Measurements from ENCODE around the gene FAM174C. TPM values are rescaled to one million over a fixed set of nuclear protein-coding genes. Genes with fewer than 3 reads are reported as not detected.

FAM174C gene
- total and polyA plus RNA-seq, 2 of the 8 experiments (the other 6 are each of a cell fraction or from before 2014, with no cell fraction given): 44.5 to 125 TPM

- Histone ChIP-seq H2BK20ac (ENCODE audit: low read length) (no peak overlapping the region), H3K14ac (ENCODE audit: insufficient read length) (no peak overlapping the region), H4K20me1 (replicated peaks in 1 of 2; ENCODE audit: control insufficient read depth in 1 of 2, insufficient read depth in 2 of 2, low read length in 2 of 2) (peaks cover 4 to 5% of the 10 kb centered on the region in 2 experiments), H2BK15ac (ENCODE audit: low read length) (peak overlapping the region; percentile 88), H3K4me3 (ENCODE audit: extremely low read depth in 1 of 4, insufficient read depth in 2 of 4, low read depth in 3 of 4, low read length in 4 of 4) (no peak overlapping the region), H3K9me3 (ENCODE audit: insufficient read depth in 2 of 2, low read depth in 1 of 2, low read length in 1 of 2) (no peaks in the 10 kb centered on the region), H4K8ac (ENCODE audit: extremely low read depth, insufficient read depth, low read length) (no peak overlapping the region), H3K18ac (ENCODE audit: extremely low read depth, low read length) (no peak overlapping the region), H2AFZ (ENCODE audit: low read length) (no peak overlapping the region), H2BK120ac (replicated peaks; ENCODE audit: low read depth, low read length) (no peak overlapping the region), H3K27ac (ENCODE audit: low read depth, low read length) (no peak overlapping the region), H3K23me2 (ENCODE audit: low read depth, low read length) (peaks cover 5% of the 10 kb centered on the region; the same call in 1 of the 2 replicates), H3K56ac (replicated peaks; ENCODE audit: insufficient read length, low read depth, low read length) (no peak overlapping the region), H3K9ac (replicated peaks in 1 of 4; ENCODE audit: extremely low read depth in 1 of 4, low read depth in 3 of 4, low read length in 3 of 4) (no peak overlapping the region), H3K23ac (ENCODE audit: insufficient read length) (no peak overlapping the region), H3K27me3 (replicated peaks in 1 of 4; ENCODE audit: control insufficient read depth in 3 of 4, extremely low read depth in 1 of 4, insufficient read depth in 3 of 4, low read length in 3 of 4) (peaks cover 0 to 19% (median 10%) of the 10 kb centered on the region in 4 experiments; a peak in 5 of 7 replicates), H4K5ac (ENCODE audit: insufficient read length, low read depth, low read length) (no peak overlapping the region), H3K79me2 (ENCODE audit: control insufficient read depth in 1 of 2, insufficient read depth in 2 of 2, low read length in 2 of 2) (no peaks in the 10 kb centered on the region), H3K4ac (replicated peaks; ENCODE audit: insufficient read length, low read depth, low read length) (no peak overlapping the region), H2AK5ac (ENCODE audit: low read depth, low read length) (no peak overlapping the region; the same call in 1 of the 2 replicates), H3K36me3 (ENCODE audit: control insufficient read depth in 2 of 4, insufficient read depth in 4 of 4, low read length in 3 of 4) (no peaks in the 10 kb centered on the region), H3K79me1 (ENCODE audit: low read depth, low read length) (no peaks in the 10 kb centered on the region; the same call in 1 of the 2 replicates), H3K4me1 (replicated peaks in 1 of 4; ENCODE audit: control insufficient read depth in 3 of 4, insufficient read depth in 4 of 4, low read length in 3 of 4) (peaks cover 0 to 19% (median 5%) of the 10 kb centered on the region in 4 experiments; a peak in 5 of 7 replicates), H2BK5ac (ENCODE audit: low read depth, low read length) (peak overlapping the region; percentile 78; the same call in 1 of the 2 replicates), H2BK12ac (ENCODE audit: low read depth, low read length) (no peak overlapping the region), H3K4me2 (ENCODE audit: insufficient read depth in 1 of 2, low read depth in 2 of 2, low read length in 2 of 2) (no peak overlapping the region), H4K91ac (replicated peaks; ENCODE audit: insufficient read length, low read length) (peak overlapping the region; percentile 5)
- no peak for FAIRE-seq
- no peak for DNase-seq (ENCODE audit: low read depth in 1 of 2, low spot score in 2 of 2)
- WGBS, 2 experiments (ENCODE audit: extremely low coverage in 1 of 2, insufficient coverage in 1 of 2, insufficient read length in 1 of 2, insufficient replicate concordance in 2 of 2, low coverage in 1 of 2, low lambda C conversion rate in 2 of 2, missing lambda C conversion rate in 1 of 2): 95% methylated on average over 33 of the region's 41 CpGs; no CpG with 5 or more reads in 1 of the 2 experiments
- TF ChIP-seq RBBP5 (IDR thresholded peaks at IDR 0.05; ENCODE audit: borderline replicate concordance, low read depth, low read length) (no peak), FOSL1 (IDR thresholded peaks at IDR 0.05; ENCODE audit: insufficient read depth, low read depth, low read length) (no peak), GABPA (IDR thresholded peaks at IDR 0.05; ENCODE audit: borderline replicate concordance, insufficient read depth, low read length) (no peak), ATF2 (IDR thresholded peaks at IDR 0.05; ENCODE audit: low read length) (no peak), RXRA (IDR thresholded peaks at IDR 0.05; ENCODE audit: insufficient read depth, low read depth, low read length) (no peak), EGR1 (IDR thresholded peaks at IDR 0.05; ENCODE audit: borderline replicate concordance, low read depth, low read length) (no peak), E2F6 (IDR thresholded peaks at IDR 0.05) (no peak), TEAD4 (IDR thresholded peaks at IDR 0.05; ENCODE audit: low read depth, low read length) (no peak)
- ChIA-PET POLR2A (ENCODE audit: partially characterized antibody) (no interaction called here), CTCF (ENCODE audit: partially characterized antibody) (no interaction called here)
Observed at GRCh38 chr19:1288833-1289685, 13.7 kb downstream of the FAM174C start.

Data from H1 (cell line).